ENCODE data around the gene ALG8. TPM values are rescaled to one million over a fixed set of nuclear protein-coding genes. Genes with fewer than 3 reads are reported as not detected.

ALG8 gene
- total and polyA plus RNA-seq, 2 of the 8 experiments (the other 6 are each of a cell fraction or from before 2014, with no cell fraction given) = 66.7 to 84.3 TPM

DNA sequence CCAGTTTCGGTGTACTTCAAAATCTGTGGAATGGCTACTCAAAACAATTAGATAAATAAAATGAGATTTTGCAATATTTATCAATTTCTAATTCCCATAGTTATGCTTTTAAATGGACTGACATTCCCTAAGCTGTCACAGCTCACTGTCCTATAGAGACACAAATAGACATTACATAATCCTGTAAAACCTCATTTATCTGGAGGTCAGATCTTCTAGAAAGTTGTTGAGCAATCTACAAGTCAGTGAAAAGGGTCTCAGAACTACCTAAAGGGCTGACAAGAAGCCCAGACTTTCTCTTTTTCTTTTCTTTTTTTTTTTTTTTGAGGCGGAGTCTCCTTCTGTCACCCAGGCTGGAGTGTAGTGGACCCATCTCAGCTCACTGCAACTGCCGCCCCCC lies 12.0 kb downstream of the ALG8 start:
- Histone ChIP-seq H3K79me1 (ENCODE audit: low read depth, low read length) (no peaks in the 10 kb centered on the region; the same call in 1 of the 2 replicates), H3K4me2 (ENCODE audit: insufficient read depth in 1 of 2, low read depth in 2 of 2, low read length in 2 of 2) (no peak overlapping the region), H4K91ac (replicated peaks; ENCODE audit: insufficient read length, low read length) (no peak overlapping the region), H2BK5ac (ENCODE audit: low read depth, low read length) (no peak overlapping the region), H4K5ac (ENCODE audit: insufficient read length, low read depth, low read length) (no peak overlapping the region), H3K4me1 (replicated peaks in 1 of 4; ENCODE audit: control insufficient read depth in 3 of 4, insufficient read depth in 4 of 4, low read length in 3 of 4) (no peaks in the 10 kb centered on the region), H2BK120ac (replicated peaks; ENCODE audit: low read depth, low read length) (no peak overlapping the region), H3K27me3 (replicated peaks in 1 of 4; ENCODE audit: control insufficient read depth in 3 of 4, extremely low read depth in 1 of 4, insufficient read depth in 3 of 4, low read length in 3 of 4) (no peaks in the 10 kb centered on the region), H4K20me1 (replicated peaks in 1 of 2; ENCODE audit: control insufficient read depth in 1 of 2, insufficient read depth in 2 of 2, low read length in 2 of 2) (no peaks in the 10 kb centered on the region), H4K8ac (ENCODE audit: extremely low read depth, insufficient read depth, low read length) (no peak overlapping the region), H3K23me2 (ENCODE audit: low read depth, low read length) (no peaks in the 10 kb centered on the region), H3K9me3 (ENCODE audit: insufficient read depth in 2 of 2, low read depth in 1 of 2, low read length in 1 of 2) (no peaks in the 10 kb centered on the region), H3K56ac (replicated peaks; ENCODE audit: insufficient read length, low read depth, low read length) (no peak overlapping the region), H3K36me3 (ENCODE audit: control insufficient read depth in 2 of 4, insufficient read depth in 4 of 4, low read length in 3 of 4) (peaks cover 0 to 11% (median 6%) of the 10 kb centered on the region in 4 experiments; a peak in 6 of 8 replicates), H2BK12ac (ENCODE audit: low read depth, low read length) (no peak overlapping the region), H3K18ac (ENCODE audit: extremely low read depth, low read length) (no peak overlapping the region), H2AFZ (ENCODE audit: low read length) (no peak overlapping the region), H2BK20ac (ENCODE audit: low read length) (no peak overlapping the region), H3K14ac (ENCODE audit: insufficient read length) (no peak overlapping the region), H3K4me3 (ENCODE audit: extremely low read depth in 1 of 4, insufficient read depth in 2 of 4, low read depth in 3 of 4, low read length in 4 of 4) (no peak overlapping the region), H2BK15ac (ENCODE audit: low read length) (no peak overlapping the region), H2AK5ac (ENCODE audit: low read depth, low read length) (no peak overlapping the region), H3K79me2 (ENCODE audit: control insufficient read depth in 1 of 2, insufficient read depth in 2 of 2, low read length in 2 of 2) (no peaks in the 10 kb centered on the region; a peak in 1 of 4 replicates), H3K27ac (ENCODE audit: low read depth, low read length) (no peak overlapping the region), H3K4ac (replicated peaks; ENCODE audit: insufficient read length, low read depth, low read length) (no peak overlapping the region), H3K9ac (replicated peaks in 1 of 4; ENCODE audit: extremely low read depth in 1 of 4, low read depth in 3 of 4, low read length in 3 of 4) (no peak overlapping the region), H3K23ac (ENCODE audit: insufficient read length) (no peak overlapping the region)
- ChIA-PET POLR2A (ENCODE audit: partially characterized antibody) (interaction anchor here (0.9 to 1.6 kb wide), 2 partner anchors 12 to 18 kb away, joined by 3 to 10 read pairs; partner anchors contain the start of gene ALG8), CTCF (ENCODE audit: partially characterized antibody) (no interaction called here)
- no peak for DNase-seq (ENCODE audit: low read depth in 1 of 2, low spot score in 2 of 2)
- WGBS, 2 experiments (ENCODE audit: extremely low coverage in 1 of 2, insufficient coverage in 1 of 2, insufficient read length in 1 of 2, insufficient replicate concordance in 2 of 2, low coverage in 1 of 2, low lambda C conversion rate in 2 of 2, missing lambda C conversion rate in 1 of 2) = 89% methylated on average over 2 of the region's 3 CpGs; no CpG with 5 or more reads in 1 of the 2 experiments
- no peak for FAIRE-seq
- TF ChIP-seq JUN (IDR thresholded peaks at IDR 0.05; ENCODE audit: low read depth, low read length) = no peak
- TF ChIP-seq RNF2 (IDR thresholded peaks at IDR 0.05; ENCODE audit: borderline replicate concordance, low read depth, low read length, missing control alignments, poor library complexity, severe bottlenecking) = no peak
- TF ChIP-seq PHF8 (conservative IDR thresholded peaks at IDR 0.05; ENCODE audit: low read depth, low read length) = no peak
- no peak for TF ChIP-seq TAF7 (optimal IDR thresholded peaks at IDR 0.05; ENCODE audit: borderline replicate concordance, low read depth, low read length)
- no peak for TF ChIP-seq CREB1 (IDR thresholded peaks at IDR 0.05)
- TF ChIP-seq SIX5 (IDR thresholded peaks at IDR 0.05; ENCODE audit: low read depth, low read length) = no peak
- TF ChIP-seq CHD1 (IDR thresholded peaks at IDR 0.05; ENCODE audit: low read depth, low read length) = no peak
- TF ChIP-seq NRF1 (IDR thresholded peaks at IDR 0.05; ENCODE audit: low read depth, low read length) = no peak
- TF ChIP-seq EP300 (IDR thresholded peaks at IDR 0.05; ENCODE audit: borderline replicate concordance in 1 of 2, low read depth in 2 of 2, low read length in 2 of 2) = no peak
- TF ChIP-seq POLR2A (IDR thresholded peaks at IDR 0.05; ENCODE audit: control extremely low read depth in 1 of 2, low read depth in 2 of 2, low read length in 2 of 2) = no peak
- TF ChIP-seq, protein P1, sequence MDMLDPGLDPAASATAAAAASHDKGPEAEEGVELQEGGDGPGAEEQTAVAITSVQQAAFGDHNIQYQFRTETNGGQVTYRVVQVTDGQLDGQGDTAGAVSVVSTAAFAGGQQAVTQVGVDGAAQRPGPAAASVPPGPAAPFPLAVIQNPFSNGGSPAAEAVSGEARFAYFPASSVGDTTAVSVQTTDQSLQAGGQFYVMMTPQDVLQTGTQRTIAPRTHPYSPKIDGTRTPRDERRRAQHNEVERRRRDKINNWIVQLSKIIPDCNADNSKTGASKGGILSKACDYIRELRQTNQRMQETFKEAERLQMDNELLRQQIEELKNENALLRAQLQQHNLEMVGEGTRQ (IDR thresholded peaks at IDR 0.05; ENCODE audit: low read length) = no peak
- TF ChIP-seq SIRT6 (IDR thresholded peaks at IDR 0.05; ENCODE audit: low read length) = no peak
- TF ChIP-seq POLR2AphosphoS5 (IDR thresholded peaks at IDR 0.05; ENCODE audit: low read depth, low read length) = no peak
- no peak for TF ChIP-seq SP4 (IDR thresholded peaks at IDR 0.05; ENCODE audit: low read length)
